Mesodermal cell (in vitro differentiated cells): ENCODE data around the gene IL20RA.
"Not testable (repeated sequence)": the region's sequence is repeated elsewhere in the genome, so short reads cannot be mapped to it uniquely, and the experiment has no call there.

Experiments
- H3K27ac ChIP-seq: 2 replicates; pipeline ENCODE4 v1.7.0; 2013; ENCODE audit warnings: mild to moderate bottlenecking, low read depth, low read length, moderate library complexity; ENCODE audit not compliant: severe bottlenecking
- H3K36me3 ChIP-seq: 2 replicates; pipeline ENCODE4 v1.7.1; 2013; ENCODE audit warnings: mild to moderate bottlenecking, low read length, moderate library complexity; ENCODE audit not compliant: control insufficient read depth, insufficient read depth
- H3K4me1 ChIP-seq: one replicate; pipeline ENCODE4 v1.7.1; 2013; ENCODE audit warnings: mild to moderate bottlenecking, low read length; ENCODE audit not compliant: insufficient read depth, control insufficient read depth, poor library complexity, severe bottlenecking
- H3K4me3 ChIP-seq: 2 replicates; pipeline ENCODE4 v1.7.0; 2013; ENCODE audit warnings: low read length, control low read depth, mild to moderate bottlenecking; ENCODE audit not compliant: insufficient read depth, poor library complexity, severe bottlenecking; ENCODE audit errors: extremely low read depth
- H3K9me3 ChIP-seq: 2 replicates; pipeline ENCODE4 v1.7.1; 2013; ENCODE audit warnings: mild to moderate bottlenecking, low read length, moderate library complexity; ENCODE audit not compliant: control insufficient read depth
- WGBS, 2 experiments: methylation state at CpG; one replicate each; pipeline ENCODE4 v1.1.5; 2013; ENCODE audit warnings: missing lambda C conversion rate in 2 of 2; ENCODE audit not compliant: insufficient coverage in 2 of 2; 5-methylcytosine and 5-hydroxymethylcytosine counted together

IL20RA gene

DNA sequence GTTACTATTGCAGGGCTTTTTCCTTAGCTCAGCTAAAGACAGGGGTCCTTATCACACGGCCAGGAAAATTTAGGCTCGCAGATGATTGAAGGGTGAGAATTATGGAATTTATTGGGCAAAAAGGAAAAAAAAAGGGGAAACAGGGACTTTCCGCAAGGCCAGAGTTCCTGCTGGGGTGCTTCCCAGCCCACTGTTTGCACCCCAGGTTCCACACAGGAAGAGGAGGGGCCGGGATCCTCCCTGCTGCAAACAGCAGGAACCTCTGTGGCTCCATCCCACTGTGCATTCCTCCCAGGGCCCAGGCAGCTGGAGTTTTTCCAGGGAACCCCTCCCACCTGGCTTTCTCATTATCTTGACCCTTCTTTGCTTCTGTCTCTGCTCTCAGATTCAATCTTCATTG, 35.9 kb upstream of the IL20RA start:
- Histone ChIP-seq H3K4me3 (no peak overlapping the region), H3K36me3 (no peaks in the 10 kb centered on the region), H3K27ac (no peak overlapping the region), H3K9me3 (no peaks in the 10 kb centered on the region), H3K4me1 (no peaks in the 10 kb centered on the region)
- 75 to 78% methylated on average over 2 to 4 of the region's 4 CpGs for WGBS, 2 experiments

DNA sequence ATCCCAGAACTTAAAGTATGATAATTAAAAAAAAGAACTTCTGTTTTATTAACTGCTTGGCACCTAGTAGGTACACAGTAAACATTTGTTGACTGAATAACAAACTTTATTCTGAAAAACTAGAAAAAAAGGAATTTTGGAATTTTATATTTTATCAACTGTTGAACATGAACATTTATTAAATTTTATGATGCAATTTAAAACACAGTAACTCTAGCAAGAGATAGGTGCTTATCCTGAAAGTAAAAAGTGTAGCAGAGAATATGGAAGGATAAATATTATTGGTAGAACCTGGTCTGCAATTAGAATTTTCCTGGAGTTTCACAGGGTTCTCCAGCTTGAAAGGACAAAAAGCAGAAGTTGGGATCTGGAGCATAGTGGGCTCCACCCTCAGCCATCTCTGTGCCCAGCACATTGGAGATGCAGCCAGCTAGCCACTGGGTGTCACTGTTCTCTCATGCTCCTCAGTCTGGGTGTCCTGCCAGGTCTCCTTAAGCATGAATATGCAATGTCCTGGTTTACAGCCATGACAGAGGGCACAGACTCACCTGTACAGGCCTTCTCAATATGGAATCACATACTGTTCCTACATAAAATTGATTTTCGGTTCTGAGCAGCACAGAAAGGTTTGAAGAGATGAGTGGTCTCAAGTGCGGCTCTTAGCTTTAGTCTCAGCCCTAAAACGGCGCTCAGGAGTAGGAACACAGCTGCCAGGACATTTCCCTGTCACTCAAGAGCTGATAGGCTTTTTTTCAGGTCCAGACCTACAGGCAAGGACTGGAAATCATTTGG, 31.7 kb upstream of the IL20RA start:
- Histone ChIP-seq H3K4me1 (no peaks in the 10 kb centered on the region), H3K27ac (no peak overlapping the region), H3K36me3 (no peaks in the 10 kb centered on the region), H3K9me3 (no peaks in the 10 kb centered on the region), H3K4me3 (no peak overlapping the region)
- 73 to 78% methylated on average over 4 of the region's 4 CpGs for WGBS, 2 experiments

DNA sequence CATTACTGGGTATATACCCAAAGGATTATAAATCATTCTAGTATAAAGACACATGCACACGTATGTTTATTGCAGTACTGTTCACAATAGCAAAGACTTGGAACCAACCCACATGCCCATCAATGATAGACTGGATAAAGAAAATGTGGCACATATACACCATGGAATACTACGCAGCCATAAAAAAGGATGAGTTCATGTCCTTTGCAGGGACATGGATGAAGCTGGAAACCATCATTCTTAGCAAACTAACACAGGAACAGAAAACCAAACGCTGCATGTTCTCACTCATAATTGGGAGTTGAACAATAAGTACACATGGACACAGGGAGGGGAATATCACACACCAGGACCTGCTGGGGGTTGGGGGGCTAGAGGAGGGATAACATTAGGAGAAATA, 31.0 kb upstream of the IL20RA start:
- not testable (repeated sequence) for H3K9me3 ChIP-seq
- 71% methylated on average over 1 of the region's 3 CpGs; no CpG with 5 or more reads in 1 of the 2 experiments for WGBS, 2 experiments

DNA sequence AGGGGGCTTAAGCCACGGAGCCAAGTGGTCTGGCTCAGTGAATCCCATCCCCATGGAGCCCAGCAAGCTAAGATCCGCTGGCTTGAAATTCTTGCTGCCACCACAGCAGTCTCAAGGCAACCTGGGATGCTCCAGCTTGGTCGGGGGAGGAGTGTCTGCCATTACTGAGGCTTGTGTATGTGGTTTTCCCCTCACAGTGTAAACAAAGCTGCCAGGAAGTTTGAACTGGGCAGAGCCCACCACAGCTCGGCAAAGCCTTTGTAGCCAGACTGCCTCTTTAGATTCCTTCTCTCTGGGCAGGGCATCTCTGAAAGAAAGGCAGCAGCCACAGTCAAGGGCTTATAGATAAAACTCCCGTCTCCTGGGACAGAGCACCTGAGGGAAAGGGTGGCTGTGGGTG, 25.5 kb upstream of the IL20RA start:
- Histone ChIP-seq H3K36me3 (no peaks in the 10 kb centered on the region), H3K9me3 (no peaks in the 10 kb centered on the region), H3K4me3 (no peak overlapping the region), H3K4me1 (no peaks in the 10 kb centered on the region), H3K27ac (no peak overlapping the region)
- WGBS, 2 experiments = 78 to 82% methylated on average over 3 to 4 of the region's 5 CpGs

More for the DNA sequence above, 31.0 kb upstream of the IL20RA start:
- not testable (repeated sequence) for H3K36me3 ChIP-seq, H3K27ac ChIP-seq, H3K4me1 ChIP-seq, H3K4me3 ChIP-seq

DNA sequence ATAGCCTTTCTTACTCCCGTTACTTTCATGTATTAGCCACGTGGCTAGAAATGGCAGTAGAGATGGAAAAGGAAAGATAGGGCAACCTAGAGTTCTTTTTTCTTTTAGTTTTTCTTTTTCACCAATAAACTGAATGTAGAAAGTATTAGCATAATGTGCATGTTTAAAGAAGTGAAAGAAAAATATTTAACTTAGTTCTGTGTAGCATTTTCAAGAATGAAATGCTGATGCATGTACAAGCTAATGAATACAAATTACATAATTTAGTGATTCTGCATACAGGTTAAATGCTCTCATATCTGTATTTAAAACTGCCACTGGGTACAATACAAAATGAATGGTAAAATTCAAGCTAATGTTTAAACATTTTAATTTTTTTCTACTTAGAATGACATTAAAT, 22.6 kb upstream of the IL20RA start:
- H3K4me3 ChIP-seq = no peak overlapping the region
- no peaks in the 10 kb centered on the region for H3K36me3 ChIP-seq
- H3K9me3 ChIP-seq = no peaks in the 10 kb centered on the region
- H3K27ac ChIP-seq = no peak overlapping the region
- 100% methylated on average over 2 of the region's 2 CpGs; no CpG with 5 or more reads in 1 of the 2 experiments for WGBS, 2 experiments
- no peaks in the 10 kb centered on the region for H3K4me1 ChIP-seq

DNA sequence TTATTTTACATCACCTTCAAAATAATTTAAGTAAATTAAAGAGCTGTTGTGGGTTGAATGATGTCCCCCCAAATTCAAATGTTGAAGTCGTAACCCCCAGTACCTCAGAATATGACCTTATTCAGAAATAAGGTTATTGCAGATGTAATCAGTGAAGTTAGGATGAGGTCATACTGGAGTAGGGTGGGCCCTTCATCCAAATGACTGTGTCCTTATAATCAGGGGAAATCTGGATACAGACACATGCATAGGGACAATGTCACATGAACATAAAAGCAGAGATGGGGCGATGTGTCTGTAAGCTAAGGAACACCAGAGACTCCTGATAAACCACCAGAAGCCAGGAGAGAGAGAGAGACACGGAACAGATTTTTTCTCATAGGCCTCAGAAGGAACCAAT, 13.3 kb upstream of the IL20RA start:
- WGBS, 2 experiments = 100% methylated on average over 1 of the region's 3 CpGs

DNA sequence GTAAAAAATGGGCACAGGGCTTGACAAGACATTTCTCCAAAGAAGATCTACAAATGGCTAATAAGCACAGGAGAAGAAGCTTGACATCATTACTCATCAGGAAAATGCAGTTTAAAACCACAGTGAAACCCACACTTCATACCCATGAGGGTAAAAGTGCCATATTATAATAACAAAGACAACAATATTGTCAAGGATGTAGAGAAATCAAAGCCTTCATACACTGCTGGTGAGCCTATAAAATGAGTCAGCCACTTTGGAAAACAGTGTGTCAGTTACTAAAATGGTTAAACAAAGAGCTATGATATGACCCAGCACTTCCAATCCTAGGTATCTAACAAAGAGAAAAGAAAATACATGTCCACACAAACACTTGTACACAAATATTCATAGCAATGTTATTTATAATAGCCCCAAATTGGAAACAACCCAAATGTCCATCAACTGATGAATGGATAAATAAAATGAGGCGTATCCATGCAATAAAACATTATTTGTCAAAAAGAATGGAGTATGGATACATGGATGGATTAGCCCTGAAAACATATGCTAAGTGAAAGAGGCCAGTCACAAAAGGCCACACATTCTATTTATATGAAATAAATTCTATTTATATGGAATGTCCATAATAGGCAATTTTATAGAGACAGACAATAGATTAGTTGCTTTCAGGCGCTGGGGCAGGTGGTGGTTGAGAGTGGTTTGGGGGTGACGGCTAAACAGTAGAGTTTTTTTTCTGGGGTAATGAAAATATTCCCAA, 11.5 kb upstream of the IL20RA start:
- Histone ChIP-seq H3K36me3 (no peaks in the 10 kb centered on the region), H3K4me1 (no peaks in the 10 kb centered on the region), H3K4me3 (no peak overlapping the region), H3K27ac (no peak overlapping the region), H3K9me3 (no peaks in the 10 kb centered on the region)
- 80% methylated on average over 1 of the region's 3 CpGs; no CpG with 5 or more reads in 1 of the 2 experiments for WGBS, 2 experiments

More for the DNA sequence above, 13.3 kb upstream of the IL20RA start:
- H3K9me3 ChIP-seq = no peaks in the 10 kb centered on the region
- no peak overlapping the region for H3K27ac ChIP-seq
- H3K4me1 ChIP-seq = no peaks in the 10 kb centered on the region
- H3K36me3 ChIP-seq = no peaks in the 10 kb centered on the region
- H3K4me3 ChIP-seq = no peak overlapping the region

DNA sequence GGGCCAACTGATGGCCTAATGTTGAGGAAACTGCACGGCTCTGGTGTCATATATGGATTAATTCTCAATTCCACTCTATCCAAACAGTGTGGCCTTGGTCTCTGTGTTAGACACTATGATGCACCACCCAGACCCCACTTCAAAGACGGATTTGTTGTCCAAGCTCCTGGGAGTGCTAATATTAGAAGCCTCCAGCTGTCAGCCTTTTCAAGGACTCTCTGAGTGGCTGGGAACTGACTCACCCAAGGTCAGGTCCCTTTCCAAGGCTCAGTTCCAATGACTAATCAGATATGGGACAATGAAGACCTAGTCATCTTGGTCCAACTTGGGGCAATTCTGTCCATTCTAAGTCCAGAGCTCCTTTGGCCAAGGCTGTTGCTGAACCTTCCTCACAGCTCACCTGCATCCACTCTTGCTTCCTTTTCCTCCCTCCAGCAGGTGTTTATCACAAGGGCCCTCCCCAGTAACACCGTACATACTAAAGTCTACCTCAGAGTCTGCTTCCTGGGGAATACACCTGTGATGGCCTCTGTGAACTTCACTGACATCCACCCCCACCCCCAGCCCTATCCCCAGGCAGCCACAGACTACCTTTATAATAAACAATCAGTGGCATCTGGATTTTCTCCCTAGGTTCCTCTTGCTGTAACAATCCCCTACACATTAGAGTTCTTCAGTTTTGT, 7.2 kb upstream of the IL20RA start:
- WGBS, 2 experiments = 82 to 86% methylated on average over 2 to 3 of the region's 3 CpGs

DNA sequence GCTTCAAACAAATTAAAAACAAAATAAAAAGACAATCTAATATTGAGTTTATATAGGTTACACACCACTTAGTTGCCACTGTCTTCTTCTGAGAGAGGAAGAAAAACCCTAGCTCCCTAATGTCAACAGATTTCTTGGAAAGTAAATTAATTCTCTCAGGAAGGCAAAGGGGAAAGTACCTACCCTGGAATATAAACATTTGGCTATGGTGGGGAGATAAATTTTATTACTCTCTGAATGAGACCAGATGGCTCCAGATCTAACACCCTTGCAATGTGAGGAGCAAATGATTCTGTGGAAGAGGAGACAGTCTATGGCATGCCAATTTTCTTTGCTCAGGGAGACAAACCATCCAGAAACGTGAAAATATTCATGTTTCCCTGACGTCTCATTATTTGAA, 4.3 kb upstream of the IL20RA start:
- no peaks in the 10 kb centered on the region for H3K36me3 ChIP-seq
- no peak overlapping the region for H3K4me3 ChIP-seq
- H3K9me3 ChIP-seq = no peaks in the 10 kb centered on the region
- WGBS, 2 experiments = no CpG with 5 or more reads among the region's 2 CpGs
- H3K4me1 ChIP-seq = no peaks in the 10 kb centered on the region
- no peak overlapping the region for H3K27ac ChIP-seq

More for the DNA sequence above, 7.2 kb upstream of the IL20RA start:
- no peak overlapping the region for H3K4me3 ChIP-seq
- no peaks in the 10 kb centered on the region for H3K4me1 ChIP-seq
- no peak overlapping the region for H3K27ac ChIP-seq
- no peaks in the 10 kb centered on the region for H3K9me3 ChIP-seq
- H3K36me3 ChIP-seq = no peaks in the 10 kb centered on the region

DNA sequence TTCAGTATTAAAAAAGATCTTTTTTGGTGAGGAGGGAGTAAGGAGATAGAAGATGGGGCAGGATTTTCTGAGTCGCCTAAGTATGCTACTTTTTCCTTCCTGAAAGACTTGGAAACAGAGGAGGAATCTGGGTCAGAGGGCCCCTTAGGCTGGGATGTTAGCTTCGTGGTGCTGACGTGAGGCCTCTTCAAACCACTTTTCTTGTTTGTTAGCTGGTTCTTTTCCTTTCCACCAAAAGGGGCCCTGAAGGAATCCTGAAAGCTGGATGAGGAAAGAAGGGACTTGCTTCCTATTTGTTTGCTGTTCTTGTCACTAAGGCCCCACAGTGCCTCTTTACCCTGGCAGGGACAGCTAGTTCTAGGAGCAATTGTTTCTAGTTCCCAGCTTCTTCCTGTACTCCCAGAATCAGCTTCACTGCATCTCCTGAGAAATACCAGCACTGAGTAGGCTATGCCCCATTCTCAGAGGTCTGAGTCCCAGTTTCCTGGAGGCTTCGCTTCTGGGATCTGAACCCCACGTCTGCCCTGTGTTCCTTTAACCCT, 2.2 kb upstream of the IL20RA start:
- 92 to 100% methylated on average over 3 of the region's 5 CpGs for WGBS, 2 experiments
- Histone ChIP-seq H3K36me3 (no peaks in the 10 kb centered on the region), H3K4me3 (no peak overlapping the region), H3K27ac (no peak overlapping the region), H3K9me3 (no peaks in the 10 kb centered on the region), H3K4me1 (no peaks in the 10 kb centered on the region)
